HG03025 (cell line): ENCODE data around the gene OPN5.
"Not testable (repeated sequence)": the region's sequence is repeated elsewhere in the genome, so short reads cannot be mapped to it uniquely, and the experiment has no call there.

ENCODE experiments used
- ATAC-seq: cut with Tn5 transposase; IDR thresholded peaks from one replicate; pipeline ENCODE4 v1.9.1; 2021; ENCODE audit warnings: mild to moderate bottlenecking, moderate library complexity; ENCODE audit not compliant: unreplicated experiment, low FRiP score

The OPN5 gene, protein sequence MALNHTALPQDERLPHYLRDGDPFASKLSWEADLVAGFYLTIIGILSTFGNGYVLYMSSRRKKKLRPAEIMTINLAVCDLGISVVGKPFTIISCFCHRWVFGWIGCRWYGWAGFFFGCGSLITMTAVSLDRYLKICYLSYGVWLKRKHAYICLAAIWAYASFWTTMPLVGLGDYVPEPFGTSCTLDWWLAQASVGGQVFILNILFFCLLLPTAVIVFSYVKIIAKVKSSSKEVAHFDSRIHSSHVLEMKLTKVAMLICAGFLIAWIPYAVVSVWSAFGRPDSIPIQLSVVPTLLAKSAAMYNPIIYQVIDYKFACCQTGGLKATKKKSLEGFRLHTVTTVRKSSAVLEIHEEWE

DNA sequence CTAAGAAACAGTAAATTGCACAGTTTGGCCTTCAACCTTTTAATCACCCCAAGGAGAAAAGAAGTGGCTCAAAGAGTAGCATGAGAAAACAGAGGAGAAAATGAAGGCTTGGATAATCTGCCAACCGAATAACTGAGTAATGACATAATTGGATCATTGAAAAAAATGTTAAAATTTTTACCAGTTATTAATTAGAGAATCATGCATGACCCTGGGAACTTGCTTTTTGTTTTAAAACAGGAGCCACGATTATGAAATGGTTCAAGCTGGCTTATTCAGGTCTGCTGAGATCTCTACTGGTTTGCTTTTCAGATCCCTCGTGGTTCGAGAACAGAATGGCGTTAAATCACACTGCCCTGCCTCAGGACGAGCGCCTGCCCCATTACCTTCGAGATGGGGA, at the start of gene OPN5:
TSS of gene OPN5 (plus strand) at position 301 of the 400 bp plus-strand sequence. CDS start at position 336, 35 bp downstream.
- ATAC-seq: no peak

DNA sequence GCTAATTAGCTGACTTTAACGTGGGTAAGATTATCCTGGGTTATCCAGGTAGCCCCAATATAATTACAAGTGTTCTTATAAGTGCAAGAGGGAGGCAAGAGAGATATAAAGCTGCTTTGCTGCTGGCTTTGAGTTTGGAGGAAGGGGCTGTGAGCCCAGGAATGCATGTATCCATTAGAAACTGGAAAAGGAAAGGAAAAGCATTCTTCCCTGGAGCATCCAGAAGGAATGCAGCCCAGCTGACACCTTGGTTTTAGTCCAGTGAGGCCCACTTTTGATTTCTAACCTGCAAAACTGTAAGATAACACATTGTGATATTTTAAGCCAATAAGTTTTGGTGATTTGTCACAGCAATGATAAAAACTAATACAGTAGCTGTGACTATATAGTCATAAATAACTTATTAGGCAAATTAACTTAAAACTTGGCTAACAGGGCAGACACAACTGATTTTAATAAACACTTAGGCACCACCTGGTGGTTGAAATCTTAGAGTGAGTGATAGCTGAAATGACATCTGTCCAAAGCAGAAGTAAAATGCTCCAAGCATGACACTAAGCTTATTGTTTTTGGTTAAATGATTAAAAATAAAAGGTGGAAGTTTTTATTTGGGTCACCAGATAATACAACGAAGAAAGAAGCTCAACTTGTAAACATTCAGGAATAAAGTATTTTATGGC, 47.8 kb upstream of the OPN5 start:
- no peak for ATAC-seq

DNA sequence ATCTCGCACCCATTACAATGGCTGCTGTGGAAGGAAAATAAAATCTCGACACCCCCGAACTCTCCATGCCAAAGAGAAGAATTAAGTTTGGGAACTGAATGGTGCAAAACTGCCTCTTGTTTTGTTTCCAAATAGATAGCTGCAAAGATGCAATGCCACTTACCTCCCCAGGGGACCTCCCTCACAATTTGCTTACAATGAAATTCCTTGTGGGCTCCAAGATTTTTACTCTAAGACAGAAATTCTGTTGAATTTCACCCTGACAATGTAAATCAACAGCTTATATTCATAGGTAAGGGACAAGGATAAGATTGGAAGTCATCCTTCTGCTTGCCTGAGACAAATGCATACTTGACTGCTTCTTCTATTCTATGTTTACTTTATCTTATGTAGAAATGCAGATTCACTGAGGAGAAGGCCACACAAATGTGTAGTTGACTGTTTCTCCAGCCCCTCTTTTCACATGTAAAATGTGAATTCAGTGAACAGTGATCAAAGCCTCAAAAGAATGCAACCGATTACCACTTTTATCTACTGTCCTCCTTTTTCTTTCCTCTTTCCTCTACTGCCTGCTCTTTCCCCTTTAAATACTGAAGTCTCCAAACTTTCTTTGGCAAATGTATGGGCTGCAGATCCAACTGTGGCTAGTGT, 46.9 kb upstream of the OPN5 start:
- ATAC-seq: no peak

DNA sequence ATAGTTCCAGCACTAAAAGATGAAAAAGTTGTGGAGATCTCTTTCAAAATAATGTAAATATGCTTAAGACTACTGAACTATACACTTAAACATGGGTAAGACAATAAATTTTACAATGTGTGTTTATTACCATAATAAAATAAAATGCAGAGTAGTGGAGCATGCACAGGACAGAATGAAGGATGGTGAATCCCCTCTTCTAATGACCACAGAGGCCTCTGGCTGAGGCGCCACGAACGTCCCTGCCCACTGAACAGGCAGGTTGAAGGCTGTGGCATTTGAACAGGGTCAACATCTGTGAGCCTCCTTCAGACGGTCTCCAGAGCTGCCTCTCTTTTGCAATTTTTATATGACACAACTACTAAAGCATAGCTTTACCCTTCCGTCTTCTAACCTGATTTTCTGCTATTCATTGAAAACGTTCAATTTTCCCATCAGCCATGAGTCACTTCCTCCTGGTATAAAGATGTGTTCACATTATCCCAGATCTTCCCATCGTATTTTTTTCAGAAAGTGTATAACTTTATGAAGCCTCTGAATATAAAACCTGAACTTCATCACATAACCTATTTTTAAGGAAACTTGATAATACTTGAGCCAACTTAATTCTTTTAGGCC, 45.6 kb upstream of the OPN5 start:
- no peak for ATAC-seq

DNA sequence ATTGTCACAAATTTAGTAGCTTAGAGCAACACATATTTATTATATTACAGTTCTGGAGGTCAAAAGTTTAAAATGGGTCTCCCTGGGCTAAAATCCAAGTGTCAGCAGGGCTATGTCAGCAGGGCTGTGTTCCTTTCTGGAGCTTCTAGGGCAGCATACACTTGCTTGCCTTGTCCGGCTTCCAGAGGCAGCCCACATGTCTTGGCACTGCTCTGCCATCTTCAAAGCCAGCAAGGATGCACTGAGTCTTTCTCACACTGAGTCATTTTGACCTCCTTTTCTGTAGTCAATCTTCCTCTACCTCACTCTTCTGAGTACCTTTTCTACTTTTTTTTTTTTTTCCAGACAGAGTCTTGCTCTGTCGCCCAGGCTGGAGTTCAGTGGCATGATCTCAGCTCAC, 44.4 kb upstream of the OPN5 start:
- ATAC-seq: no peak

DNA sequence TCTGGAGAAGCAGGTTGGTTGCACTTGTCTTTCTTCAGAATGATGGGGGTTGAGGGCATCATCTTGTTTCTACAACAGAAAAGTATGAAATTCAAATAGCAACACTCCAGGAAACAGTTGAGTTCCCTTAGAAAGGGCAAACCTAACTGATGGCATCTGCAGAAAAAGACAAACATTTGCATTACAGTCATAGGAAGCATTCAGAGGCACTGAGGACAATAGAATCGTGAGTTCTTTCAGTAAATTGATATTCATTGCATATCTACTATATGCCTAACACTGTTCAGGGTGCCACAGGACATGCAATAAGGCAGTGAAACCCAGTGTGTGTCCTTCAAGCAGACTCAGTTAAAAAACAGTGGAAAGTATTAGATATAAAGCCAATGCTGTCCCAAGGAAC, 41.1 kb upstream of the OPN5 start:
- no peak for ATAC-seq

DNA sequence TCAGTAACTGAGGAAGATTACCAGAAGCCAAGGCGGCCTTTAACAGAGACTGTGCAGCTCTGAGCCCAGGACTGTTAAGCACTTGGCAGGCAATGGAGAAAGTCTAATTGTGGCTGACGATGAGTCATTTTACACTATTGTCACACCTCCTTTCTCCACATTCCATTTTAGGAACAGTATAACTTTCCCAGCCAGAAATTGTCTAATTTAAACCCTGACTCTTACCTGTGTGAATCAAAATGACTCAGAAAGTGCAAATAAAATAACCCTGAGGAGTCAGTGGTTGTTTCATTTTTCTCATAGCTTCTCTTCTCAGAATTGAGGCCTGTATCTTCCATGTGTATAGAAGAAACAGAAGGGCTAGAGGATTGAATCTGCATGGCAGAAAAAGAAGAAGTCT, 40.0 kb upstream of the OPN5 start:
- ATAC-seq: no peak

DNA sequence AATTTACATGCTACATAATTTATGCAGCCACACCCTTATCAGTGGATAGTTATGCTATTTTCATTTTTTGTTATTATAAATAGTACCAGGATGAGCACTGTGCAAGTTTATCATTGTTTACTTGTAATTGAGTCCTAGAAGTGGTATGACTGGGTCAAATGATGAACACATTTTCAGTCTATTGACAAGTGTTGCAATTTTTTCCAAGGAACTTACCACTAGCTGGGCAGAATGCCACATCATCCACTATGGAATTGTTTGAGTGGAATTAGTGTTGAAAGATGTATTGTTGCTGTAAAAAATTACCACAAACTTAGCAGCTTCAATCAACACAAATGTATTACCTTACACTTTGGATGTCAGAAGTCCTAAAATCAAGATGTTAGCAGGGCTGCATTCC, 38.1 kb upstream of the OPN5 start:
- ATAC-seq: no peak

DNA sequence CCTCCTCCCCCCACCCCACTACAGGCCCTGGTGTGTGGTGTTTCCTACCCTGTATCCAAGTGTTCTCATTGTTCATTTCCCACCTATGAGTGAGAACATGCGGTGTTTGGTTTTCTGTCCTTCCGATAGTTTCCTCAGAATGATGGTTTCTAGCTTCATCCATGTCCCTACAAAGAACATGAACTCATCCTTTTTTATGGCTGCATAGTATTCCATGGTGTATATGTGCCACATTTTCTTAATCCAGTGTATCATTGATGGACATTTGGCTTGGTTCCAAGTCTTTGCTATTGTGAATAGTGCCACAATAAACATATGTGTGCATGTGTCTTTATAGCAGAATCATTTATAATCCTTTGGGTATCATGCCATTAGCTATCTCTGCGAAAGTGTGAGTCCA, 36.6 kb upstream of the OPN5 start:
- not testable (repeated sequence) for ATAC-seq

DNA sequence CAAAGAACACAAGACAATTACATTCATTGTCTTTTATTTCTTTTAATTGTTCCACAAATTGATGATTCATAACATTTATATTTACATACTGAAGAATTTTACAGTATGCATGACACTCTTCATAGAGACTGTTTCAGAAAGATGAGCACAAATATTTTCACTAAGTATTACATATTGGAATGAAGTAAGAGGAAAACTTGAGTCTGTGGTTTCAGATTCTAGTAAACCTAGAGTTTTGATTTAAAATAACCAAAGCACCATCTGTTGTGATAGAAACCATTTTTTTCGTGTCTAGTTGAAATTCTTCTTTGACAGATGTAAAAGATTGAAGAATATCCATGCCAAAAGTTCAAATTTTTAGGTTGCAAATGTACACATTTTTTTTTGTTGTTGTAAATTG, 32.1 kb upstream of the OPN5 start:
- ATAC-seq: no peak

DNA sequence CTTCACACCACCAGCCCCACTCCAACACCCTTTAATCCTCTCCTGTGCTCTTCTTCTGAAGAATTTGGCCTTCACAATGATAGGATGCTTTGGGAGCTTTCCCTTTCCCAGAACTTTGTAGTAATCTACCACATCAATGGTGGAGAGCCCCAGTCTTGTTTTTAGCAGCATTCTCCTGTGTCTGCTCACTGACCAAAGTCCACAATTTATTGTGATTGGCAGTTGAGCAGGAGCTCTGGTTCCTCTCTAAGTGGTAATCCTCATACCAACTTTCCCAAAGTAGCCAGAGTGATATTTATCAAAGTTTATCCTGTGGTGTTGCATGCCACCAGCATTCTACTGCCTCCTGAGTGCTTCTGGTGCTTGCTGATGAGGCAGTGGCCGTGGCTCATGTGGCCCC, 29.0 kb upstream of the OPN5 start:
- ATAC-seq: no peak

DNA sequence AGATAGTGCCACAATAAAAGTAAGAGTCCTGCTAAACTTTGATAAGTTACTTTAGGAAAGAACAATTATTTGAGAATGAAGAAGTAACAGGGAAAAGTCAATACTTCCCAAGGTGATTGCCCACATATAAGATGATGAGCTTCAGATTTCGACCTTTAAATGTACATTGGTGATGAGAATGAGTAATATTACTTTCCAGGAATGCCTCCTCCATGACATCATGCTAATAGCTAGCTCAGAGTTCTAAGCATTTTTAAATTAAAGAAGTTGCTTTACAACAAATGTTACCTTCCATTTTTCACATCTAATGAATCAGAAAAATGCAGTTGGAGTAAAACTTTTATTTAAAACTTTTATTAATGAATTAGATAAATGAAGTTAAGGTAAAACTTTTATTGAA, 22.5 kb upstream of the OPN5 start:
- no peak for ATAC-seq

DNA sequence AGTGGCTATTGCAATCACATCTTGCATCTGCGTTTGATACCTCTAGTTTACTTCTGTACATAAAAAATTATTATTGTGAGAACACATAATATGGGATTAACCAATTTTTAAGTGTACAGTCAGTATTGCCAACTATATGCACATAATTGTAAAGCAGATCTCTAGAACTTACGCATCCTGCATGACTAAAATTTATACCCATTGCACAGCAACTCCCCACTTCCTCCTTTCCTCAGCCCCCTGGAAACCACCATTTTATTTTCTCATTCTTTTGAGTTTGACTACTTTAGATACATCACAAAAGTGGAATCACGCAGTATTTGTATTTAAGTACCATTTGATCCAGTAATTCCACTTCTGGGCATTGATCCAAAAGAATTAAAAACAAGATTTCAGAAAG, 19.3 kb upstream of the OPN5 start:
- no peak for ATAC-seq

DNA sequence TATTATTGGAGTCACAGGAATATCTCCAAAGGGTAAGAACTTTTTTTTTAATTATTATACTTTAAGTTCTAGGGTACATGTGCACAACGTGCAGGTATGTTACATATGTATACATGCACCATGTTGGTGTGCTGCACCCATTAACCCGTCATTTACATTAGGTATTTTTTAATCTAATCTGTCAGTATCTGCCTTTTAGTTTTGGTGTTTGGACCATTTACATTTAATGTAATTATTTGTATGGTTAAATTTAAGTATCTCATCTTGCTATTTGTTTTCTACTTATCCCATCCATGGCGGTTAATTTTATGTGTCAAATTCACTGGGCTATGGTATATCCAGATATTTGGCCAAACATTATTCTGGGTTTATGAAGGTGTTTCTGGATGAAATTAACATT, 15.4 kb upstream of the OPN5 start:
- ATAC-seq: no peak

DNA sequence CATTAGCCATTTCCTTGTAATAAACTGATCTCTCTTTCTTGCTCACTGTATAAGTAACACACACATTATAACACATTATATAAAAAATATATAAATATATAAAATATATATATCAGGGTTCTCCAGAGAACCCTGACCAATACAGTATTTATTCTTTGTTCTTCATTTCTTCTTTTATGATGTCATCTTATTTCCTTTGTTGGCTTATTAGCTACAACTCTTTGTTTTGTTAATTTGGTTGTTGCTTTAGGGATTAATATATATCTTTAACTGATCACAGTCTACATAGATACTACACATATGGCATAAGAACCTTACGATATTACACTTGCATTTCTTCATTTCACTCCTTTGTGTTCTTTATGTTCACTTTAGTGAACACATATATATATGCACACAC, 14.7 kb upstream of the OPN5 start:
- no peak for ATAC-seq

DNA sequence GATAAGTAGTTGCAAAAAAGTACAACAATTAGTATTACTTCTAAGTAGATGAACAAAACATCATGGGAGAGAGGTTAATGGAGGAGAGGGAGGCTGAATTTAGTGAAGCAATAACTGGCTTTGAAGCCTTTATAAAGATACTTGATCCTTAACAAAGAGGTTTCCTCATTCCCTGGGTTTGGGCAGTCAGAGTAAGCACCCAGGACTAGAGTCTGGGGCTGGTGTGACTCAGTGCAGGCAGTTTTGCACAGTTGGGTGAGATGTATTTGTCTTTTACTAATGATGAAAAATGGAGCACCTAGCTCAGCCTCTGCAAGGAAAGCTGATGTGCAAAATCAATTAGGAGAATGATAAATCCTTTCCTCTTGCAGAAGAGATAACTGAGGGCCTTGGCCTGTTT, 11.8 kb upstream of the OPN5 start:
- ATAC-seq: no peak

DNA sequence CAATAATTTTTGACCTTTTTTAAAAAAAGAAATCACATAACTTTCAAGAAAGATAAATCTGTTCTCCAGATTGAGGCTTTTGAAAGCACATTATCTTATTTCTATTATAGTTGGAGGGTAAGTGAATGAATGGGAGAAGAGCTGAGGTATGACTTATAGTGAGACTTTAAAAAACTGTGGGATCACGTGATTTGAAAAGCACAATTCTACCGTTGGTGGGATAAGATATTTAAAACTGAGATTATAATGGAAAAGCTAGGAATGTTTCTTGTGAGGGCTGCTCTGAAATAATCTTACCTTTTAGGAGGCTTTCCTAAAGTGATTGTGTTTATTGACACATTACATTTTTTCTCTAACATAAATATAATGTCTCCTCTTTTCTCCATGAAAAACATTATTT, 9.5 kb upstream of the OPN5 start:
- ATAC-seq: no peak

DNA sequence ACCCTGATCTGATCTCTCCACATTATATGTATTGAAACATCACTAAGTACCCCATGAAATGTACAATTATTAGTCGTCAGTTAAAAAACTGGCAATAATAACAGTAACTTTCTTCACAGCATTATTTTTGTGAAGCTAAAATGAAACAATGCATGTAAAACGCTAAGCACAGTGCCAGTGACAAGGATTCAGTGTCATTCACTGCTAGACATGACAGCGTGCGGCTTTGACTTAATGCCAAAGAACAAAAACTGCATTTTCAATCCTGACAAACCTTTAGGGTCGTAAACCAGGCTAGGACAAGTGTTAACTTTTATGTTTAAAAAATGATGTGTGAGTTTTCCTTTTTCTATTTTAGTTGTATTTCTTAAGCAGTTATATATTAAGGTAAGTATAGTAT, 8.8 kb upstream of the OPN5 start:
- no peak for ATAC-seq

DNA sequence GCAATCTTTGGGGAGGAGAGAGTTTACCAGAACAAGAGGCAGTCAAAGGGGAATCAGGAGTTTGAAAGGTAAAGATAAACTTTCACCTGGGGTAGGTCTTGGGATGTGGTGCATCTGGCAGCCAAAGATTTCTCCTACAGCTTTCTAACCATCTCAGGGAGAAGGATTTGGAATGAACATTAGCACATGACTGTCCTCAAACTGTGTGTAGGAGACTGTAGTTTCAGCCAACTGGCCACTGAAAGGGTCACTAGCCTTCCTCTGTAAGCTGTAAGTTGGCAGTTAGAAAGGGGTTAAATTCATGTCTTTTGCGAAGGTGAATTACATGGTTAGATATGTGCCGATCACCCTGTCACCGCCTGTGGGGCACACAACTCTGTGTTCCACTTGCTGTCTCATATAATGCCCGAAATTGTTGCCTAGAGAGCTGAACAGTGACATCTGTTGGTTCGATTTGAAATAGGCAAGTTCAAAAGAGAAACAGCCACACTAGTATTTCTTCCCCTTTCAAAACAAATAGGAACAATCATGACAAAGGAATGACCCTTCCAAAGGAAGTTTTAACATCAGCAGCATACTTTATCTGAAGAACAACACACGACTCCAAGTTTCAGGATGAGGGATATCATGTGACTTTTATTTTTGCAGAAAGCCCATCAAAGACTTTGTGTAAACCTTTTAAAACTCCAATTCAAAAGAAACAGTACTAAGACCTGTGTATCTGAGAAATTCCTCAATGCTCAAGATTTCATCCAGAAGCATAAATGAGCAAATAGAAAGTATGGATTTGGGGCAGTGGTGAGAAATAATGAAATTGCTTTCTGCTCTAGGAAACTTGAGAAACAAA, 1.1 kb upstream of the OPN5 start:
- ATAC-seq: peak; percentile 80

DNA sequence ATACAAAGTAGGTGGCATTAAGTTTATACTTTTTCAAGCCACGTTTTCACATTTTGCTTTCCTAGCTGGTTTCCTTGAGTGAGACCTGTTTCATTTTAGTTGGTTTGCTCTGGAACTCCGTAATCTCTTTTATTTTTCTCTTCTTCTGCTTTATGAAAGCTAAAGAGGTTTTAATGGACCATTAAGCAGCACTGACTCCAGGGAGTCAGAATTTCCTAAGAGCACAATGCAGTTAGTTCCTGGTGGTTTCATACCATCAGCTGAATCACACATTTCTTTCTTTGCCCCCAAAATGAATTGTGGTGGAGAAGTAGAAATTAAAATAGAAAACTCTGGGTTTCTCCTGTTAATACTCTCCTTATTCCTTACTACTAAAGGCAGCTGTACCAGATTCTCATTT, 3.4 kb downstream of the OPN5 start:
- ATAC-seq: no peak
